ENCODE measurements around the gene TTC34.

Gene TTC34

DNA sequence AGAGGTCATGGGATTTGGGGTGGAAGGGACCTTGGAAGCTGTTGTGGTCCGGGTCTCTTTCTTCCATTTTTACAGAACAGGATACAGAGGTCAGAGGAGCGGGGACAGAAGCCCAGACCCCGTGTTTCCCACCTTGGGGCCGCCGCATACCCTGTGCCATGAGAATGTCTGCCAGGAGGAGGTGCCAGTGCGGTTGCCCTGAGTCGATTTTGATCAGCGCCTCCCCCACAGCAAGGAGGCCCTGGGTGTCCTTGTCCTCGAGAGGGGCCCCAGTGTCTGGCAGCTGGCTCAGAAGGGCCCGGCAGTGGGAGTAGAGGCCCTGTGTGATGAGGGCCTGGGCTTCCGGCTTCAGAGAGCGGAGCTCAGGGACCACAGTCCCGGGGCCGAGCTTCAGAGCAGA is 156.3 kb downstream of the TTC34 start:
- H3K9me3 Mint-ChIP-seq, result peaks cover 12% of the 10 kb centered on the region
- no peaks in the 10 kb centered on the region for H3K27me3 Mint-ChIP-seq
- peaks cover 3% of the 10 kb centered on the region for H3K36me3 Mint-ChIP-seq (ENCODE audit: low read depth)
- peaks cover 11% of the 10 kb centered on the region for H3K4me1 Mint-ChIP-seq (ENCODE audit: low read depth)
- no peak overlapping the region for H3K4me3 Mint-ChIP-seq
- DNase-seq, result peak; percentile 21
- no peak overlapping the region for H3K27ac Mint-ChIP-seq

DNA sequence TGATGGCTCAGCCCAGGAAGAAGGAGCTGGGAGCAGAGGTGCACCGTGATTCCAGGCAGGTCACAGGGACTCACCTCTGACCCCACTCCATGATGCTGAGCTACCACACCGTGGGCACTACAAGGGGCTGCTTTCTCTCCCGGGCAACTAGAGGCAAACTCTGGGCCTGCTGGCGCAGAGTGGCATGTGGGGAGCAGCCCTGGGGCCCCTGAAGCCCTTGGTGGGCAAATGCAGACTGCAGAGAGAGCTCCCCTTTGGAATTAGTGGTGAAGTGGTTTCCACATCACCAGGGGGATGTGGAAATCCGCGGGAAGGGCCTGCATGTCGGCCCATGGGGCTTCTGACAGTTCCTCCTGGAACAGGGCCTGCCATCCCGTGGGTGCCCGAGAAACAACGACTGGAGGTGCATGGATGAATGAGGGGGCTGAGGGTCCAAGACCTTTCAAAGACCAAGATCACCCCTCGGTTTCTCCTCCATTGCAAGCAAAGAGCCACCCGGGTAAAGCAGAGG is 156.8 kb downstream of the TTC34 start:
- Mint-ChIP-seq H3K27ac (no peak overlapping the region), H3K36me3 (ENCODE audit: low read depth) (peaks cover 3% of the 10 kb centered on the region), H3K4me3 (no peak overlapping the region), H3K27me3 (no peaks in the 10 kb centered on the region), H3K4me1 (ENCODE audit: low read depth) (peaks cover 11% of the 10 kb centered on the region), H3K9me3 (peaks cover 12% of the 10 kb centered on the region)
- DNase-seq, result peak; percentile 25

DNA sequence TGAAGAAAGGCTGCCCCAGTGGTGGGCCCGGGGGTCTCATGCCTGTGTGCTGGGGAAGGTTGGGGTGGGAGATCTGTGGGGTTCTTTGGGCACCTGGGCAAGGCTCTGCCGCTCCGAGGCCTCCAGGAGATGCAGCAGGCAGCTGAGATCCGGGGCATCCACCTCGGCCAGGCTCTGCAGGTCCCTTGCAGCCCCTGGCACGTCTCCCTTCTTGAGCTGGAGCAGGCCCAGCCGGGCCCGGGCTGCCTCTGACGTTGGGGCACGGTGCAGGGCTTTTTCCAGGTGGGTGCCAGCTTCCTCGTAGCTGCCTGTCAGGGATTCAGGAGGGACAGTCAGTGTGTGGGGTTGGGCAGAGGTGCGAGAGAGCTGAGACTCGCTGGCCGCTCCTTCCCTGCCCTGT is 157.3 kb downstream of the TTC34 start:
- Mint-ChIP-seq H3K27ac (no peak overlapping the region), H3K9me3 (peaks cover 12% of the 10 kb centered on the region), H3K27me3 (no peaks in the 10 kb centered on the region), H3K4me3 (no peak overlapping the region), H3K4me1 (ENCODE audit: low read depth) (peaks cover 11% of the 10 kb centered on the region), H3K36me3 (ENCODE audit: low read depth) (peaks cover 3% of the 10 kb centered on the region)
- peak; percentile 26 for DNase-seq

DNA sequence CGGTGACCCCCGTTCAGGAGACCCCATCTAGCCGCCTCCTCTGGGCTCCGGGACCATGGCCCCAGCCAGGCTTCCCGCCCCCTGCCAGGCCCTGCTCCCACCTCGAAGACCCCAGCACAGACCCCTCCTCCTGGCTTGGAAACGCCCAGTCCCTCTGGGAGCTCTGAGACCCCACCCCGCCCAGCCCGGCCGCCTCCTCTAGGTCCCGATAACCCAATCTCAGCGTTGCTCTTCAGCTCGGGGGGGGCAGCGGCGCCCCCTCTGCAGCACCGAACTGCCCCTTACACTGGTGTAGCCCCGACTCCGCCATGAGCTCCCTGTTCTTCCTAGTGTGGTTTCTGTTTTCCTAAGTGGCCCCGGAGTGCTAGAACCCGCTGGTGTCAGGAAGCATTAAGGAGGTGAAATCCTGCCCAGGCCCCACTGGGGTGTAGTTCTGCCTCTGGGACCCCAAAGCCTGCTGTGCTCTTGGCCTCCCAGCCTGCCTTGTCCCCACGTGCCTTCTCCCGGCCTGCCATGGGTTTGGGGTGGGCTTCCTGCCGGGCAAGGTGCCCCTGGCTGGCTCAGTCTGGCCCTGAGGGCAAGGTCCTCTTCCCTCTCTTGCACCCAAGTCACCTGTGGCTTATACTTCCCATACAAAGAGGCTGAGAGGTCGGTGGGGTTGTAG is 157.9 kb downstream of the TTC34 start:
- peaks cover 3% of the 10 kb centered on the region for H3K36me3 Mint-ChIP-seq (ENCODE audit: low read depth)
- peaks cover 11% of the 10 kb centered on the region for H3K4me1 Mint-ChIP-seq (ENCODE audit: low read depth)
- no peak overlapping the region for H3K27ac Mint-ChIP-seq
- DNase-seq, result peak; percentile 30
- H3K9me3 Mint-ChIP-seq, result peaks cover 12% of the 10 kb centered on the region
- no peaks in the 10 kb centered on the region for H3K27me3 Mint-ChIP-seq
- H3K4me3 Mint-ChIP-seq, result peak overlapping the region; percentile 50

DNA sequence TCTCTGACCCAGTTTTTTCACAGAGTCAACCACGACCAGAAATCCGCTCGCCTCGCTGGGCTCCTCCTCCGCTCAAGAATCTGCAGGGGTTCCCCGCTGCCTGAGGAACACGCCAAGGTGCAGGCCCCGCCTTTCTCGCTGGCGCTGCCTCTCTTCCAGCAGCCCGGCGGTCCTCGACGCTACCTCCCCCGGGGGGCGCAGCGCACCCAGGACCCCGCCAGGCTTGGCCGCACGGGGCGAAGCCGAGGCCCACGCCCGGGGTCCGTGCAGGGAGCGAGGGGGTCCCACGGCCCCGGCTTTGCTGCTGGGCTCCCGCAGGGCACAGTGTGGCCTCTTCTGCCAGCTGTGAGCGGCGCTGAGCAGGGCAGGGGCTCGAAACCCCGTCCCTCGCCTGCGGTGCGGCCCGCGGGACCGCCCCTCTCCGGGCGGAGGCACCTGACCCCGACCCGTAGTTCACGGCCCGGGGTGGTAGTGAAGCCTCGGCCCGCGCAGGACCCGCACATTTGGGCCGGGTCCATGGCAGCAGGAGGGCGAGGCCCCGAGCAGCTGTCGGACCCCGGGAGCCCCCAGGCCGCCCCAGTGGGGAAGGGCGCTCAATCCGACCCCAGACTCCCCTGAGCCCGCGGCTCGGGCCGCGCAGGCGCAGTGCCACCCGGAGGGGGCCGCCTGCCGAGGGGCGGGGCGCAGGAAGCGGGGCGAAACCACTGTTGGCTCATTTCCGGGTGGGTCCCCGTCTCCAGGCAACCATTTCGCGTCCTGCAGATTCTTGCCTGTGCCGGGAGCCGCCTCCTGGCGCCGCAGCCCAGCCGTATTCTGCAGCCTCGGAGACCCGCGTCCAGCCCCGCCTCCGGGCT is 158.7 kb downstream of the TTC34 start:
- Mint-ChIP-seq H3K27ac (peak overlapping the region; percentile 94), H3K27me3 (no peaks in the 10 kb centered on the region)

DNA sequence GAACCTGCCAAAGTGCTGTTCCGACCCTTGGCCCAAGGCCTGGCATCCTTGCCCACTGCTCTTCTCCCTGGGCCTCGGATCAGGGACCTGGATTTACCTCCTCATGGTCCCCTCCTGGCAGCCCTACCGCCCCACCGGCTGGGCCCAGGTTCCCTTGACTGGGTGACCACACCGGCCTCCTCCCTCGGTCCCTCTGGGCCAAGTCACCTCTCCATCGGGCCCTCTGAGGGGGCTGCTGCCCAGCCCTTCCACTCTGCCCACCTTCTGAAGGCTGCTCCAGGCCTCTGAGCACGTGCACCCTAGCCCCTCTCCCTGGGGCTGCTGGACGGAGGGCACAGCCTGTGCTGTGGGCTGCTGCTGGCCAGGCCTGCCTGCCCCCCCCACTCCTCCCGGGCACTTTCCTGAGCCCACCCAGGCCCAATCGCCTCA is 159.3 kb downstream of the TTC34 start:
- H3K4me3 Mint-ChIP-seq, result peak overlapping the region; percentile 85

More for the DNA sequence above, 158.7 kb downstream of the TTC34 start:
- peak; percentile 96 for DNase-seq
- Mint-ChIP-seq H3K4me3 (peak overlapping the region; percentile 85), H3K9me3 (peaks cover 7% of the 10 kb centered on the region), H3K36me3 (ENCODE audit: low read depth) (peaks cover 3% of the 10 kb centered on the region), H3K4me1 (ENCODE audit: low read depth) (peaks cover 11% of the 10 kb centered on the region)

DNA sequence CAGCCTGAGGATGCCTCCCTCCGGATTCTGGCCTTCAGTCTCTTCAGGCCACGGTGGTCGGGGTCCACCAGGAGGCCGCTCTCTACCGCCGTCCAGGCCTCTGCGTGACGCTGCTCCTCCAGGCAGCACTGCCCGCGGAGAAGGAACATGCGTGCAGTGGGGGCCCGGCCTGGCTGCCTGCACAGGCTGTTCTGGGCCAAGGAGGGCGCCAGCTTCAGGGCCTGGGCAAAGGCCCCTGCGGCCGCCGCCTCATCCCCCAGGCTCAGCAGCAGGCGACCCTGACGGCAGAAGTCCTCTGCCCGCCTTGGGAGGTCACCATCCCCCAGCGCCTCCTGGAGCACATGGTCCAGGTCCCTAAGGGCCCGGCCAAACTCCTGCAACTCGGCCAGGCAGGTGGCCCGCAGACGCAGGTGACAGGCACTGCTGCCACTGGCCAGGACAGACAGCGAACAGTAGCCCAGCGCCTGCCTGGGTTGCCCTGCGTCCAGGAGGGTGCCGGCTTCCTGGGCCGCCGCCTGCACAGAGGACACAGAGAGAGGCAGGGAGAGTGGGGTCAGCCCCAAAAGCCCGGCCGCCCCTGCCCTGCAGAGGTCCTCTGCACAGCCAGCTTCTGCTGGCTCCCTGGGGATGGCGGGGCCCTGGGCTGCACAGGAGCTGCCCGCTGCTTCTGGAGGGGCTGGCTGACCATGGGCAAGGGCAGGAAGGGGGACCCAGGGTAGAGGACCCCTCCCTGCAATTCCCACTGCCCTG is 159.9 kb downstream of the TTC34 start:
- Mint-ChIP-seq H3K4me3 (peak overlapping the region; percentile 85), H3K36me3 (ENCODE audit: low read depth) (peaks cover 3% of the 10 kb centered on the region), H3K27ac (peak overlapping the region; percentile 94), H3K27me3 (peaks cover 3% of the 10 kb centered on the region), H3K9me3 (peaks cover 8% of the 10 kb centered on the region), H3K4me1 (ENCODE audit: low read depth) (peaks cover 11% of the 10 kb centered on the region)
- peak; percentile 34 for DNase-seq

More for the DNA sequence above, 159.3 kb downstream of the TTC34 start:
- peaks cover 11% of the 10 kb centered on the region for H3K4me1 Mint-ChIP-seq (ENCODE audit: low read depth)
- peaks cover 8% of the 10 kb centered on the region for H3K9me3 Mint-ChIP-seq
- DNase-seq, result no peak
- peak overlapping the region; percentile 94 for H3K27ac Mint-ChIP-seq
- H3K36me3 Mint-ChIP-seq (ENCODE audit: low read depth), result peaks cover 3% of the 10 kb centered on the region
- H3K27me3 Mint-ChIP-seq, result no peaks in the 10 kb centered on the region

DNA sequence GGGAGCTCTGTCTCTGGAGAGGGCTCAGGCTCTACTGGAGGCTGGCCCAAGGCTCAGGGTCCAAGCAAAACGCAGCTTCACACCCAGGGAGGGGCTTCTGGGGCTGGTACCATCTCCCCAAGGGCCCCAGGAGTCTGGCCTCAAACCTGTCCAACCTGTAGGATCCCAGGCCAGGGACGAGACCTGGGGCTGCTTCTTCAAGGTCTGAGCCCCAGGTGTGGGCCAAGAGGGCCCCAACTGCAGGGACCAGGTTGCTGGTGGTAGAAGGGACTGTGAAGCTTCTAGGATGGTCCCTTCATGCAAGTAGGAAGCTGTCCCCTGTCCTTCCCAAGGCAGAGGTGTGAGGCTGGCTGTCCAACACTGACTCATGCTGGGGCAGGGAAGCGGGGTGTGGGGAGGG is 160.9 kb downstream of the TTC34 start:
- Mint-ChIP-seq H3K4me1 (ENCODE audit: low read depth) (peaks cover 11% of the 10 kb centered on the region), H3K4me3 (no peak overlapping the region), H3K9me3 (peaks cover 8% of the 10 kb centered on the region), H3K36me3 (ENCODE audit: low read depth) (peaks cover 3% of the 10 kb centered on the region), H3K27ac (peak overlapping the region; percentile 33), H3K27me3 (peaks cover 3% of the 10 kb centered on the region)
- no peak for DNase-seq

DNA sequence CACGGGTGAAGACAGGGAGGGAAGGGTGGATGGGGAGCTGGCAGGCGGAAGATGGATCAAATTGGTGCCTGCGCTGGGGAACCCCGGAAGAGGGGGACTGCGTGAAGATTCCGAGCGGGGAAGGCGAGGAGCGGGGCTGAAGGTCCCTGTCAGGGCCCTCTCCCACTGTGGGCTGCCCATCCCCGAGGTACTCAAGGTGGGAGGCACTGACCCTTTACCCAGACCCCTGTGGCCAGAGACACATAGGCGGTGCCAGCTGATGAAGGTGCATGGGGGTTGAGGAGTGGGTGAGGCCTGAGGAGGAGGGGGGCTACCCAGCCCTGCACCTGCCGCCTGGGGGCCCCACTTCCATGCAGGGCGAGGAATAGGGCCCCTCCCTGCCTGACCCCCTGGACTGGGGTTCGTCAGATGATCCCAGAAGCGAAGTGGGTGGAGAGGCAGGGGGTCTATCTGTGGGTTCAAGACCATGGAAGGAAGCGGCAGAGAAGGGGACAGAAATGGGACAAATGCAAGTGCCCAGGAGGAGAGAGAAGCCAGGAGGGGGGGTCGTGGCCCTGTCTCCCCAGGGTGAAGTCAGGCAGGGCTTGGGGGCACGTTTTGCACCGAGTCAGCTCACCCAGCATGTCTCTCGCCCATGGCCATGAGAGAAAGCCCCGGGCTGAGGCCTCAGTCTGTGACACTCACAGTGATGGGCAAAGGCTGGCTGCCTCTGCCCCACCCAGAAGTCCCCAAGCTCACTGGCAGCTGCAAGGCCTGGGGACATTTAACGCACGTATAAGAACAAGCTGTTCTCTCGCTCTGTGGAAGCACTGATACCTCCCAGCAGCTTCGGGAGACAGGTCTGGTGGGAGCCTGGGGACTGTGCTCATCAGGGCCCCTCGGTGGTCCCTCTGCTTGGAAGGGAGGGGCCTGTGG is 161.6 kb downstream of the TTC34 start:
- Mint-ChIP-seq H3K27me3 (peaks cover 3% of the 10 kb centered on the region), H3K9me3 (peaks cover 8% of the 10 kb centered on the region), H3K4me1 (ENCODE audit: low read depth) (peaks cover 11% of the 10 kb centered on the region), H3K4me3 (no peak overlapping the region), H3K36me3 (ENCODE audit: low read depth) (peaks cover 3% of the 10 kb centered on the region), H3K27ac (peak overlapping the region; percentile 33)
- DNase-seq, result peak; percentile 29

DNA sequence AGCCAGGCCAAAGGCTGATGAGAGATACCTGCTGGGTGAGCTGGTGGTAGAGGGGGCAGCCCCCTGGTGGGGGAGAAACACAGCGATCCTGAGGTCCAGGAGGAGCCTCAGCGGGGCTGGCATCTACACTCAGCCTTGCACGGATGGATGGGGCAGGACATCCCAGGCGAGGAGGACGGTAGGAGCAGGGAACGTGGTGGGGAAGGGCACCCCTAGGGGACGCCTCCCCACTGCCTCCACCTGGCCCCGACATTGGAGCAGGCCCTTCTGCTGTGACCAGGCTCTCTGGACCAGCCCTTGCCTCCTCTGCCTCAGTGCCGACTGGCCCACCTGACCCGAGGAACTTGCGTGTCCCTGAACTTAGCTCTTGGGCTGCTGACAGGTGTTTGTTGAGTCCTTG is 162.3 kb downstream of the TTC34 start:
- DNase-seq, result peak; percentile 26
- no peak overlapping the region for H3K27ac Mint-ChIP-seq
- peaks cover 11% of the 10 kb centered on the region for H3K4me1 Mint-ChIP-seq (ENCODE audit: low read depth)
- H3K27me3 Mint-ChIP-seq, result peaks cover 3% of the 10 kb centered on the region
- H3K9me3 Mint-ChIP-seq, result peaks cover 8% of the 10 kb centered on the region
- H3K36me3 Mint-ChIP-seq (ENCODE audit: low read depth), result peaks cover 3% of the 10 kb centered on the region
- H3K4me3 Mint-ChIP-seq, result no peak overlapping the region

DNA sequence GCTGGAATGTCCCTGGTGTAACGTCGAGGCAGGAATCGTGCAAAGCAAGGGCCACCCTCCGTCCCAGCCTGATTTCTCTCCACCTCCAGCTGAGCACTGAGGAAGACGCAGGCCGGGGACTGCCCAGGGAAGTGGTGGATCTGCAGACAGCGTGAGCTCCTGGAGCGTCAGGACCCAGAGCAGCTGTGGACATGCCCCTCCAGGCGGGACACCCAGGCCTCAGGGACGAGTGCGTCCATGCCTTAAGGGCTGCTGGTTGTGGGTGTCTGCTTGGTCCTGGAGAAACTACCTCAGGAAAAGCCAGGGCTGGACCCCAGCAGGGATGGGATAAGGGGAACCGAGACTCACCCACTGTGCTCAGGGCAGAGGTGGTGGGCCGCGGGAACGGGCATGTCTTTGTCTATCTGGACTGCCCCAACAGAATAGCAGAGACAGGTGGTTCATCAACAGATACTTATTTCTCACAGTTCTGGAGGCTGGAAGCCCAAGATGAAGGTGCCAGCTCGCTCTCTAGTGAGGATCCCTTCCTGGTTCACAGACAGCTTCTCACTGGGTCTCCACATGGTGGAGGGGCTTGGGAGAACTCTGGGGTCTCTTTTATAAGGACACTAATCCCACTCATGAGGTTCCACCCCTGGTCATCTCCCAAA is 162.9 kb downstream of the TTC34 start:
- Mint-ChIP-seq H3K9me3 (peaks cover 8% of the 10 kb centered on the region), H3K27me3 (peaks cover 3% of the 10 kb centered on the region), H3K36me3 (ENCODE audit: low read depth) (peaks cover 3% of the 10 kb centered on the region), H3K4me3 (no peak overlapping the region), H3K27ac (no peak overlapping the region), H3K4me1 (ENCODE audit: low read depth) (peaks cover 7% of the 10 kb centered on the region)
- DNase-seq, result peak; percentile 27

DNA sequence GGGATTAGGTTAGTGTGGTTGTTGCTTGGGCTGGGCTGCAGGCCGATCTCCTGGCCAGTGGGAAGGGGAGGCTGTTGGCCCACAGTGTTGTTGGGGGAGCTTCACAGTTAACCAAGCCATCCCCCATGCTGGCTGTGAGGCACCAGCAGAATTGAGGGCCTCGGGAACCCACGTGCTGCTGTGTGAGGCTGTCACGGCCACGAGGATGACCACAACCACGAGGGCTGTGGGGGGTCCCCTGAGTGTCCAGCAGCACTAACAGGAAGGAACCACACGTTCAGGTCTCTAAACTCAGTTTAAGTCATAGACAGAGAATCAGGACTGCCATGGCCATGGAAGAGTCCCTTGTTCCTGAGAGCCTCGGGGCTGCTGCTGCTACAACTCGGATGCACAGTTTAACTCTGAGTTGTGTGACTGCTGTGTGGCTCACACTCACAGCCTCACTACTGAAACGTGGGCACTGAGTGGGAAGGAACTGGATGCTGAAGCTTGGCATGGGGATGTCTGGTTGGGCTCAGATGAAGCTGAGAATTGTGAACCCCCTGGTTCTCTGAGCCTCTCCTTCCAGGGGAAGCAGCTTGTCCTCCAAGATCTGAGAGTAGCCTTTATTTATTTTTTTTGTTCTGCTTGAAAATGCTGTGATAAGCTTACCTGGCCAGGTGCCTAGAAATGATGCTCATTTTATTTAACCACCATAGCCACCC is 163.9 kb downstream of the TTC34 start:
- H3K27ac Mint-ChIP-seq, result no peak overlapping the region
- DNase-seq, result peak; percentile 28
- no peak overlapping the region for H3K4me3 Mint-ChIP-seq
- H3K9me3 Mint-ChIP-seq, result peaks cover 8% of the 10 kb centered on the region
- H3K4me1 Mint-ChIP-seq (ENCODE audit: low read depth), result peaks cover 4% of the 10 kb centered on the region
- peaks cover 3% of the 10 kb centered on the region for H3K36me3 Mint-ChIP-seq (ENCODE audit: low read depth)
- peaks cover 3% of the 10 kb centered on the region for H3K27me3 Mint-ChIP-seq

DNA sequence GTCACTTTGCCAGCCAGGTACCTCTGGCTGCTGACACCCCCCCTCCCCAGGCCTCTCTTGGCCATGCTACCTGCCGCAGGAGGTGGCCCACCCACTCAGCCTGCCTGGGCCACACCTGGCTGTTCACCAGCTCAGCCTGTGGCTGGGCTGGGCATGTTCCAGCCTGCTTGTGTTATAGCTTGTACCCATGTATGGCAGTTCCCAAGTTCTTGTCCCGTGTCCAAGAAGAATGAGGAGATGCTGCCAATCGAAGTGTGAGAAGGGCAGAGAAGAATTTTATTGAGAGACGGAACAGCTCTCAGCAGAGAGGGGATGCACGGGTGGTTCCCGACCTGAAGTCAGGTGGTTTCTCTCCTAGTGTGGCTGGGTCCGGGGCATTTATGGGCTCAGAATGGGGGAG is 164.8 kb downstream of the TTC34 start:
- H3K4me3 Mint-ChIP-seq, result no peak overlapping the region
- H3K36me3 Mint-ChIP-seq (ENCODE audit: low read depth), result no peaks in the 10 kb centered on the region
- H3K9me3 Mint-ChIP-seq, result peaks cover 8% of the 10 kb centered on the region
- no peak overlapping the region for H3K27ac Mint-ChIP-seq
- no peaks in the 10 kb centered on the region for H3K4me1 Mint-ChIP-seq (ENCODE audit: low read depth)
- no peak for DNase-seq
- peaks cover 9% of the 10 kb centered on the region for H3K27me3 Mint-ChIP-seq
